PC-3 (cell line): Measurements from ENCODE around the gene ALCAM. TPM values are rescaled to one million over a fixed set of nuclear protein-coding genes. Genes with fewer than 3 reads are reported as not detected.

Experiments used
- ATAC-seq: fragments of 200-7000 bp; cut with Tn5 transposase; 2 replicates; pipeline ENCODE4 v1.9.1; 2020; ENCODE audit warnings: mild to moderate bottlenecking, moderate library complexity
- BruUV-seq: library from RNA; stranded (reverse); fragments of 400-500 nt; replicated peaks from 2 replicates; lab custom pipeline; 2021; lab: Mats Ljungman, UMichigan
- CTCF ChIA-PET: fragments of 300-600 bp; sonication (Branson Sonifier 250); formaldehyde crosslinking; loops from one replicate; lab custom pipeline; 2022; ENCODE audit warnings: antibody characterized with exemption; lab: Charles Lee
- POLR2A ChIA-PET: fragments of 300-600 bp; sonication (Branson Sonifier 250); formaldehyde crosslinking; loops from one replicate; lab custom pipeline; 2022; ENCODE audit warnings: antibody characterized with exemption; ENCODE audit not compliant: unreplicated experiment; lab: Charles Lee
- DNase-seq: peaks from one replicate; pipeline ENCODE4 v3.0.0-alpha.2; 2015
- H2AFZ ChIP-seq: fragments of 300-600 bp; sonication (generic); 2 replicates; pipeline ENCODE4 v1.6.0; 2016; ENCODE audit warnings: antibody characterized with exemption, low read length
- H3F3A ChIP-seq: fragments of 300-600 bp; sonication (generic); one replicate; pipeline ENCODE4 v1.6.0; 2017; ENCODE audit warnings: antibody characterized with exemption, low read length, control low read depth, mild to moderate bottlenecking; ENCODE audit not compliant: unreplicated experiment
- H3K27ac ChIP-seq: fragments of 300-600 bp; sonication (generic); 2 replicates; pipeline ENCODE4 v1.5.1; 2016; ENCODE audit warnings: mild to moderate bottlenecking, low read length
- H3K27me3 ChIP-seq: fragments of 300-600 bp; sonication (generic); 2 replicates; pipeline ENCODE4 v1.6.1; 2016; ENCODE audit warnings: low read length, mixed read lengths
- H3K36me3 ChIP-seq: fragments of 300-600 bp; sonication (generic); 2 replicates; pipeline ENCODE4 v1.6.1; 2016; ENCODE audit warnings: low read depth, mixed run types, low read length, mixed read lengths
- H3K4me1 ChIP-seq: fragments of 300-600 bp; sonication (generic); 2 replicates; pipeline ENCODE4 v1.5.1; 2016; ENCODE audit warnings: low read length; ENCODE audit not compliant: insufficient read depth
- H3K4me2 ChIP-seq: fragments of 300-600 bp; sonication (generic); 2 replicates; pipeline ENCODE4 v1.6.0; 2016; ENCODE audit warnings: low read length
- H3K4me3 ChIP-seq: fragments of 300-600 bp; sonication (generic); 2 replicates; pipeline ENCODE4 v1.5.1; 2016; ENCODE audit warnings: mild to moderate bottlenecking, low read length, mixed read lengths
- H3K79me2 ChIP-seq: fragments of 300-600 bp; sonication (generic); 2 replicates; pipeline ENCODE4 v1.6.1; 2017; ENCODE audit warnings: low read length, mixed read lengths
- H3K9ac ChIP-seq: fragments of 300-600 bp; sonication (generic); 2 replicates; pipeline ENCODE4 v1.6.0; 2016; ENCODE audit warnings: mild to moderate bottlenecking, low read length
- H3K9me2 ChIP-seq: fragments of 300-600 bp; sonication (generic); replicated peaks from 2 replicates; pipeline ENCODE4 v1.6.1; 2016; ENCODE audit warnings: mixed run types, low read length, mixed read lengths
- H3K9me3 ChIP-seq: fragments of 300-600 bp; sonication (generic); 2 replicates; pipeline ENCODE4 v1.6.1; 2016; ENCODE audit warnings: low read length, mixed read lengths
- H4K20me1 ChIP-seq: fragments of 300-600 bp; sonication (generic); 2 replicates; pipeline ENCODE4 v1.6.1; 2016; ENCODE audit warnings: low read length, mixed read lengths
- EZH2 ChIP-seq: fragments of 300-600 bp; sonication (generic); IDR thresholded peaks from one replicate; pipeline ENCODE4 v1.6.1; 2017; ENCODE audit warnings: antibody characterized with exemption, mild to moderate bottlenecking, low read length; ENCODE audit not compliant: unreplicated experiment
- EZH2phosphoT487 ChIP-seq: fragments of 300-600 bp; sonication (generic); IDR thresholded peaks from 2 replicates; pipeline ENCODE4 v1.6.1; 2018; ENCODE audit warnings: mild to moderate bottlenecking, antibody characterized with exemption, low read length, borderline replicate concordance
- intact Hi-C: fragments of 100-400 bp; cut with micrococcal nuclease; formaldehyde crosslinking; loops from 2 replicates; pipeline ENCODE4 v1.9.0; 2023
- total RNA-seq: library from RNA; depleted of rRNA; stranded (reverse); fragments of >200 nt; gene quantifications from 2 replicates; pipeline ENCODE4 v1.2.3, GENCODE V29; 2014
- TF ChIP-seq, protein P1 (sequence below): fragments of 300-600 bp; sonication (generic); conservative IDR thresholded peaks from 2 replicates; pipeline ENCODE4 v1.5.1; 2017; ENCODE audit warnings: antibody characterized with exemption, low read depth, mild to moderate bottlenecking, low read length

Gene ALCAM
- total RNA-seq, 1 experiment from 2014 or later = 169 TPM

DNA sequence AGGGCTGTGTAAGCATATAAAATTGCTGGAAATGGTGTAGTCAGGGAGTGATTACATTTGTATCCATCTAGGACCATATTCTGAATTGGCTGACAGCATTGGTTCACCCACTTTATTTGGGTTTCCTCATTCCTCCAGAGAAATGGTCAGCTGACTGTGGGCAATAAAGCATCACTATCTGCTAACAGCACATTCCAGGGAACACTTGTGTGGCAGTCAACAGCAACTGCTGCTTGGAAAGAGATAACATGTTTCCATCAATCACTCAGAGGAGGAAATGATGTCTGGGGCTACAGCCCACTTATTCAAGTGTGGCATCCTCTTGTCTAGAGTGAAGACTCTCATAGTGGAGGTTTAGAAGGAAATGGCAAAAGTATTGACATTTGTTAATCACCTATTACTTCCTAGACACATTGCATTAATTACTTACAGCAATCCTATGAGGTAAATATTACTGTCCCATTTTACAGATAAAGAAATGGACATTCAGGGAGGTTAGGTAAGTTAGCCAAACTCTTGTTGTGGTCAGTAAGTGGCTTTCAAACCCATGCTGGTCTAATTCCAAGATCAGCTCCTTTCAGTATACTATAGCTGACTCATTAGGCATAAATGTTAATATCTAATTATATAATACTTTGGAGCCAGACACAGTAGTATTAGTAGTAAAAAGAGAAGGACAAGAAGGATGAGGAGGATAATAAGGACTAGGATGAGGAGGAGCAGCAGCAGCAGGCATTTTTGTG, 247.8 kb downstream of the ALCAM start:
- Histone ChIP-seq H3K9me3 (no peaks in the 10 kb centered on the region), H3K27ac (no peak overlapping the region), H3K36me3 (no peaks in the 10 kb centered on the region), H3K79me2 (no peaks in the 10 kb centered on the region), H2AFZ (no peak overlapping the region), H3K27me3 (no peaks in the 10 kb centered on the region), H3K9ac (no peak overlapping the region), H3K9me2 (no peaks in the 10 kb centered on the region), H3K4me2 (no peak overlapping the region), H4K20me1 (no peaks in the 10 kb centered on the region), H3K4me1 (peaks cover 27% of the 10 kb centered on the region), H3K4me3 (no peak overlapping the region), H3F3A (no peaks in the 10 kb centered on the region)
- DNase-seq (no peak), ATAC-seq (no peak)
- intact Hi-C loops = no loop called here
- TF ChIP-seq, protein P1, sequence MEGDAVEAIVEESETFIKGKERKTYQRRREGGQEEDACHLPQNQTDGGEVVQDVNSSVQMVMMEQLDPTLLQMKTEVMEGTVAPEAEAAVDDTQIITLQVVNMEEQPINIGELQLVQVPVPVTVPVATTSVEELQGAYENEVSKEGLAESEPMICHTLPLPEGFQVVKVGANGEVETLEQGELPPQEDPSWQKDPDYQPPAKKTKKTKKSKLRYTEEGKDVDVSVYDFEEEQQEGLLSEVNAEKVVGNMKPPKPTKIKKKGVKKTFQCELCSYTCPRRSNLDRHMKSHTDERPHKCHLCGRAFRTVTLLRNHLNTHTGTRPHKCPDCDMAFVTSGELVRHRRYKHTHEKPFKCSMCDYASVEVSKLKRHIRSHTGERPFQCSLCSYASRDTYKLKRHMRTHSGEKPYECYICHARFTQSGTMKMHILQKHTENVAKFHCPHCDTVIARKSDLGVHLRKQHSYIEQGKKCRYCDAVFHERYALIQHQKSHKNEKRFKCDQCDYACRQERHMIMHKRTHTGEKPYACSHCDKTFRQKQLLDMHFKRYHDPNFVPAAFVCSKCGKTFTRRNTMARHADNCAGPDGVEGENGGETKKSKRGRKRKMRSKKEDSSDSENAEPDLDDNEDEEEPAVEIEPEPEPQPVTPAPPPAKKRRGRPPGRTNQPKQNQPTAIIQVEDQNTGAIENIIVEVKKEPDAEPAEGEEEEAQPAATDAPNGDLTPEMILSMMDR = no peak
- TF ChIP-seq EZH2phosphoT487 (no peak), EZH2 (no peak)
- POLR2A ChIA-PET = no interaction called here
- no TSS peak for BruUV-seq
- CTCF ChIA-PET = no interaction called here

DNA sequence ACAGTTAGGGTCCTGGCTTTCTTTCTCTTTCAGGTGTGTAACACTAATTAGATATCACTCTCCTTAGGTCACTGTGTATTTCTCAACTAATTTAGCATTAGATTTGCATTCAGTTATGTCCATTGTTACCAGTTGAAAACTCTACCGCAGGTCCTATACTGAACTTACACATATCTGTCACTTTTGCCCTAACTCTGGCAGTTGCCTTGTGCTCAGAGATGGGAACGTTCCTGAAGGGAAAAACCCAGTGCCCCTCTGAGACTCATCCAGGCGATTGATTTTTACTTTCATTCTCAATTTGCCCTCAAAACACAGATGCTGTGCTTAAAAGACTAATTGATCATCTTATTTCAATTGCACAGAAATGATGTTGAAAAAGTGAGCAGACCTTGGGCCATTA, 249.1 kb downstream of the ALCAM start:
- intact Hi-C loops = no loop called here
- DNase-seq (no peak), ATAC-seq (no peak)
- H3K27me3 ChIP-seq = no peaks in the 10 kb centered on the region
- CTCF ChIA-PET = no interaction called here
- TF ChIP-seq, protein P1 = no peak
- TF ChIP-seq EZH2phosphoT487 = no peak
- TF ChIP-seq EZH2 = no peak
- H2AFZ ChIP-seq = no peak overlapping the region
- POLR2A ChIA-PET = no interaction called here
- H3K9me2 ChIP-seq = no peaks in the 10 kb centered on the region
- H3K4me3 ChIP-seq = no peak overlapping the region
- no peaks in the 10 kb centered on the region for H4K20me1 ChIP-seq
- H3K4me1 ChIP-seq = peaks cover 22% of the 10 kb centered on the region
- H3K4me2 ChIP-seq = no peak overlapping the region
- no peaks in the 10 kb centered on the region for H3K36me3 ChIP-seq
- H3K79me2 ChIP-seq = no peaks in the 10 kb centered on the region
- H3K9ac ChIP-seq = no peak overlapping the region
- BruUV-seq = no TSS peak
- no peaks in the 10 kb centered on the region for H3K9me3 ChIP-seq
- no peak overlapping the region for H3K27ac ChIP-seq
- H3F3A ChIP-seq = no peaks in the 10 kb centered on the region

DNA sequence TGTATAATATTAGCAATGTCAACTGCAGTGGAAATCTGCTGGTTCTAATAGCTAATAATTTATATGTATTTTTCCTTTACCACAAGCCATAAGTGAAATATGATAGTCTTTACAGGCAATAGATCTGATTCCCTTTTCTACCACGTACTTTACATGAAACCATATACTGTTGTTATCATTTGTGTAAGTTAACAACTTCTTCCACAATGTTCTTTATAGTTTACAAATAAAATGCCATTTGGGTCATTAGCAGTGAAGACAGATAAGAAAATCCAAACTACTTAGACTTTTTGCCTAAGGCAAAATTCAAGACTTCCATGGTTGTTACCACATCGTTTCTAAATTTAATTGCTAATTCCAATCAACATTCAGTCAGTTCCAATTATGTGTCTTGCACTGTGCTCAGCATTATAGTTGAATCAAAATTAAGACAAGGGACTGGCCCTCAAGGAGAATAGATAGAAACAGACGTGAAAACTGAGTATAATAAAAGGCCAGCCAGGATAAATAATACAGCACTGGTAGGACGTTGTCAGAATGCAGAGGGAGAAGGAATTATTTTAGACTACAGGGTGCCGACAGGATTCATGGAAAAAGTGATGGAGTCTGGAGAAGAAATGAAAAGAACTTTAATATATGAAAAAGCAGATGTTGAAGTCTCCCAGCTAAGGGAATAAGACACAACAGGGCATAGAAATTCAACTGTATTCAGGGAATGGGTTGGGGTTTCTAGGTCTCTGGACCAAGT, 249.8 kb downstream of the ALCAM start:
- Histone ChIP-seq H3K4me1 (peaks cover 15% of the 10 kb centered on the region), H3K36me3 (no peaks in the 10 kb centered on the region), H3K9ac (no peak overlapping the region), H3K4me2 (no peak overlapping the region), H3K79me2 (no peaks in the 10 kb centered on the region), H2AFZ (no peak overlapping the region), H3K27ac (no peak overlapping the region), H3K9me3 (no peaks in the 10 kb centered on the region), H4K20me1 (no peaks in the 10 kb centered on the region), H3K4me3 (no peak overlapping the region), H3F3A (no peaks in the 10 kb centered on the region), H3K27me3 (no peaks in the 10 kb centered on the region), H3K9me2 (no peaks in the 10 kb centered on the region)
- TF ChIP-seq, protein P1 = no peak
- TF ChIP-seq EZH2phosphoT487 = no peak
- TF ChIP-seq EZH2 = no peak
- ATAC-seq (no peak), DNase-seq (no peak)
- no TSS peak for BruUV-seq
- POLR2A ChIA-PET = no interaction called here
- intact Hi-C loops = no loop called here
- CTCF ChIA-PET = no interaction called here
